AG08396 (cell line): Measurements from ENCODE around the gene GADL1.

ENCODE experiments used
- DNase-seq: peaks from one replicate; pipeline ENCODE4 v3.0.0; 2012; ENCODE audit warnings: low spot score, mixed read lengths

GADL1 gene

DNA sequence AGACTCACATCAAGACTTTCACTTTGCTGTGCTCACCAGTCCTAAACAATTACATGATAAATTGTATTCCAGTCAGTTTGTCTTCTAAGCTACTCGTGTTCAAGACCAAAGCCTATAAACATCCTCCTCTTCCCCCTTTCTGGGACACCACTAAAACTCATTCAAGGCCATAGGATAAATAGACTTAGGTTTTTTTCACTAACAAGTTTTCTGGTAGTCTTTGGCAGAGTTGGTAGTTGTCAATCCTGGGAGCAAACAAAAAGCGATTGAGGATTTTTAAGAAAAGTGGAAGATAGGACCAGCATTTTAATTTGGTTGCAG is 173.2 kb downstream of the GADL1 start:
- no peak for DNase-seq

DNA sequence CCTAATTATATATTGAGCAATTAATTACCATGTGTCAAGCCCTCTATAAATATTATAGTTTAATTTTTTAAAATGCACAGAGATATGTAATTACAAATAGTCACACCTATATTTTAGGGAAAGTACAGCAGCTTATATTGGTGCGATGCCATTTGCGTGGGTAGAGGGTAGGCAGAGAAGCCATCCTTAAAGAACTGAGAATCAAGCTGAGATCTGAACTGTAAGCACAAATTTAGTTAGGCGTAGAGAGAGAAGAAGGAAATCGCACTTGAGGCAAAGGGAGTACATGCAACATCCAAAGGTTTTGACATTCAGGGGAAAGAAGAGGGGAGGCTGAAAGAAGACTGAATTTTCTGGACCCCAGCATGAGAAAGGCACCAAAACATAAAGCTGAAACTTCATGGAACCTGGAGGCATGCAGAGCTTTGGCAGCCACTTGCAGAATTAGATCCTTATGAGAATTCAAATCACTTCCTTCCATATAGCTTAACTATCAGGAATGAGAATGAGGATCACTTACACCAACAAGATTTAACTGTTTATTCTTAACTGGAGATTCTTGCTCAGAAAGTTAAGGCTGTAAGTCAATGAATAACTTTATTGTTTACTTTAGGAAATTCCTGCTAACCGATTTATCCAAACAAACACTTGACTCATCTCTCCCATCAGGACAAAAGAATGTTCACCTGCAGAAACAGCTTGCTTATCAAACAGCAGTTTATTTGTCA is 173.7 kb downstream of the GADL1 start:
- DNase-seq = peak; percentile 41

DNA sequence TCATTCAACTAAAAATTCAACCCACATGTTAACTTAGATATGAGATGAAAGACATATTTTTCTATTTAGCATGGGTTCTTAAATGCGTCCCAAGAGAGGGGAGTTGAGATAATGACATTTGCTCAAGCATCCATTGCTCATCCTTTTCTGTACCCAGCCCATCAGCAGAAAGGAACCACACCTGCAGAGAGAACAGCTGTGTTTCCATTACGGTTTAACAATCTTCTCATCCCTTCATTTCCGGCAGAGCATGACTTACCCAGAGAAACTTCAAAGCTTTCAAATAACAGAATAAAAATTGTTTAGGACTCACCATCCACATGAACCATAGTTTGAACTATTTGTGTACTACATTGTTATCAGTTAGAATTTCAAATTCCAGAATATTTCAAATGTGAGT is 174.9 kb downstream of the GADL1 start:
- DNase-seq = no peak

DNA sequence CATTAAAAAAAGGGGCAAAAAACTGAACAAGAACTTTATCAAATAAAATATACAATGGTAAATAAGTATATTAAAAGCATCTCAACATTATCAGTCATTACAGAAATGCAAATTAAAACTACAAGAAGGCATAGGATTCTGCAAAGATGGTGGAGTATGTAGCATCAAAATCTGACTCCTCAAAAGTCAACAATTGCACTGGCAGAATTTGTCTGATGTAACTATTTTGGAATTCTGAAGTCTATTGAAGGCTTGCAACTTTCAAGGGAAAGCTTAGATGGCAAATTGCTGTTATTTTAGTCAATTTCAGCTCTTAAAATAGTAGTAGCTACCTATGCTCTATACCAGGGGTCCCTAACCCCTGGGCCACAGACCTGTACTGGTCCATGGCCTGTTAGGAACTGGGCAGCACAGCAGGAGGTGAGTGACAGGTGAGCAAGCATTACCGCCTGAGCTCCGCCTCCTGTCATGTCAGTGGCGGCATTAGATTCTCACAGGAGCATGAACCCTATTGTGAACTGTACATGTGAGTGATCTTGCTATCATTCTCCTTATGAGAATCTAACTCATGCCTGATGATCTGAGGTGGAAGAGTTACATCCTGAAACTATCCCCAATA is 180.5 kb downstream of the GADL1 start:
- DNase-seq = no peak

DNA sequence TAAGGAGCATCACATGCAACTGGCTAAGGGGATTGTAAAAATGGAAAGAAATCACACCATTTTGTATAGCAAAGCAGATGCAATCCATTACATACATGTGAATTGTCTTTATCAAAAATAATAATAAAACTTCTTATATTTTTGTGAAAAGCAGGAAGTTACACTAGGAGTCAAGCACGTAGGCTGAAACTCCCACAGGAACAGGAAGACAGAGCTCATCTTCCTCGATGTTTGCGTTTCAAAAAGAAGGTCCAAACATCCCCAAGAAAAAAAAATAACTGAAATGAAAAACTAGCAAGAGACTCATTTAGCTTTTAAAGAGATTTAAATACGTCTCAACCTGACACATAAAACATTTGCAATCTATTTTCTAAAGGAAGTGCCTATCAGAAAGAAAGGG is 181.5 kb downstream of the GADL1 start:
- DNase-seq = no peak

DNA sequence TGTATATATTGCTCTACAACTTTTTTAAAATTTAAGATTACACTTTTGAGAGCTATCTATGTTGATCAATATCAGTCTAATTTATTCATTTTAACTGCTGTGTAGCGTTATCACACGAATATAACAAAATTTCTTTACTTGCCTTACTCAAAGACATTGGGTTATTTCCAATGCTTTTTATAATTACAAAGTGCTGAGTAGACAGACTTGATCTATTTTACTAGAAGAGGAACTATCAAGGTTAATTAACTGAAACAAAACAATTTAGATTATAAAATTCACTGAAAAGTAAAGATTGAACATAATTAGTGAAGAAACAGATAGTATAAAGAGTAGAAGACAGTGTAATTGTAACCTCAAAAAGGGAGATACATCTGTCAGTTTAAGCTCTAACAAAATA is 182.6 kb downstream of the GADL1 start:
- no peak for DNase-seq

DNA sequence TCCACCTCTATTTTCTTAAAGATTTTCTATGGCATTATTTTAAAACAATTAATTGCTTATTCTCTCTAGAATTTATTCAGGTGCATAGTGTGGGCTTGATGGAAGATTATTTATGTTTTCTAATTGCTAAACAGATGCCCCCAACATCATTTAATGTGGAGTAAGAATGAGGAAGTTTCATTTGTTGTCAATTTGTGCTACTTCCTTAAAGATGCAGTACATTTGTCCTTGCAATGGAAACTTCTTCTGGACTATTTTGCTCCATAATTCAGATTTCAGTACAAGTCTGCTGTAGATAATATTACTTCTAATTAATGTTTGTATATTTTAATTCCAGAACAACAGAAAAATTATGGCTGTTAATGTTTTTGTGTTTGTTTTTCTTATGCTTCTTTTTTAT is 183.3 kb downstream of the GADL1 start:
- DNase-seq = no peak

DNA sequence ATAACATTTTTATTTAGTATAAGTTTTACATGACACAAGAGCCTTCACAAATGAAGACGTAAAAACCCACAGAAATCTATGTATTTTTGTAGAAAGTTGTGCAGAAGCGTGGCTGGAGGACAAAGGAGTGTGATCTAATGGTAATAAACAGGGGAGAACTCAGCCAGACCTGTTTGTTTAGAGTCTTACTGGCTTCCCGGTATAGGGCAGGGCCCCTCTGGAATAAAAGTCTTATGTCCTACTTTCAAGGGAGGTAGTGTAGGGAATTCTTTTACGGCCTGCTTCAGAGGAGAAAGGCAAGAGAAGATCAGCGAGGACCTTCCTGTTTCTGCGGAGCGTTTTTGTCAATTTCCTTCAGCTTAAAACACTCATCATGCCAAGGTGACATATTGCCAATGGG is 184.4 kb downstream of the GADL1 start:
- DNase-seq = no peak

DNA sequence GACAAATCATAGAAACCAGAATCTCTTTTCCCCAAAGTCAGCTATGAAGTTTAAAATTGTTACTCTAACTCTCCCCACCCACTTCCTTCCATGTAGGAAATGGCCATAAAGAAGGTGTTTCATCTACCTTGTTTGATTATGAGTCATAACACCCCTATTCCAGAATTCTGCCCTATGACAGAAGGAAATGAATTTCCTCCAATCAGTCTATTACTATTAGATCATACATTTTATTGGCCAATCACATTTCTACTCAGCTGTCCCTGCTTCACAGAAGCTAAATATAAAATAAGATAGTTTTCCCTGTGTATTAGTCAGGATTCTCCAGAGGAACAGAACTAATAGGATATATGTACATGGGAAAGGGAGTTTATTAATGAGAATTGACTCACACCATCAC is 186.0 kb downstream of the GADL1 start:
- DNase-seq = no peak

DNA sequence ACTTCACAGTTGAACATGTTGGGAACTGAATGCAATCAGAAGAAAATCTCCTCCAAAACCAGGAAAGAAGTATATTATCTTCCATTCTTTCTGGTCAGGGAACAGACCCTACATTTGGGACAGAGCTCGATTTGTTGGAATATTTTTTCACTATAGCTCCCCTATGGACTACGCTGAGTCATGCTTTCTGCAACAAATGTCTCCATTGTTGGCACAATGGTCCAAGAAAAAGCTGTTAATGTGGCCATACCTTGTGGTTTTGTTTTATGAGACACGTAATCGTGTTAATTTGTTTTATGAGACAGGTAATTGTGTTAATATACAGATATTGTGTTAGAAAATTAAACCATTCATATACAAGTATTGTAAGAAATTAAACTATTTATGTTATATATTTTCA is 186.6 kb downstream of the GADL1 start:
- DNase-seq = no peak

DNA sequence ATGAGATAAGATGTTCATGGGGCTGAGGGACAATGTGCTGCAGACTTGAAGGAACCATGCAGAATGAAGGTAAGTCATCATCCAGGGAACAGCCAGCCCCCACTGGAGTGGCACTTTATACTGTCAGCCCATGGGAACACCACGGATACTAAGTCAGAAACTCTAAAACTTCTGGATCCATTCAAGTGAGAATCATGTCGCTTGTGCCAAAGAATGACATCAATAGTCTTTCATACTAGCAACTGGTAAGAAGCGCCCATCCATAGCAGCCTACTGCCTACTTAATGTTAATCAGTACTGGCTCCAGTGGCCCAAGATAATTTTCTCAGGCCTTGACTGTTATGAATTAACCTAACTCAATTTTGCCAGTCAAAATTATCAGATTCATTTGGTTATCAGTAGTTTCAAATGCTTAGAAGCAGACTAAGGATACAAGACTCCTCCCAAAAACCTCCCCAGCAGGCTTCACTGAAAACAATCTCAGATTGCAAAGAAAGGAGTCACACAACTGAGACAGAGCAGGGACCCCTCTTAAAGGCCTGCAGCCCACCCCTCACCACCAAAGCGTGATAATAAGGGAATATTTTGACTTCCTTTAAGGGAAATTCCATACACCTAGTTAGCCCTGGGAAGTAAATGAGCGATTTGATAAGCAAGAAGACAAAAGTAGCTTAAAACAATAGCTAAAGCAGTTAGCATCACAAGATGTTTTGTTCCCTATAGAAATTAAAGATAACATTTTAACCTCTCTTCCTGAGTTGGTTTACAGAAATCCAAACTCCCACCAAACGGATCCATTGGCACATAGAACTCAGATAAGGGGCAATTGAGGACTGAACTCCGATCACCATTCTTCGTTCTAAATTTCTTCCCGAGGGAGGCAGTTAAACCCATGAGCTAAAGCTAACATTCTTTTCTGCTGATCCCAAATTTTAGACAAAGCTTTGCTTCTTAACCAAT is 189.2 kb downstream of the GADL1 start:
- no peak for DNase-seq

DNA sequence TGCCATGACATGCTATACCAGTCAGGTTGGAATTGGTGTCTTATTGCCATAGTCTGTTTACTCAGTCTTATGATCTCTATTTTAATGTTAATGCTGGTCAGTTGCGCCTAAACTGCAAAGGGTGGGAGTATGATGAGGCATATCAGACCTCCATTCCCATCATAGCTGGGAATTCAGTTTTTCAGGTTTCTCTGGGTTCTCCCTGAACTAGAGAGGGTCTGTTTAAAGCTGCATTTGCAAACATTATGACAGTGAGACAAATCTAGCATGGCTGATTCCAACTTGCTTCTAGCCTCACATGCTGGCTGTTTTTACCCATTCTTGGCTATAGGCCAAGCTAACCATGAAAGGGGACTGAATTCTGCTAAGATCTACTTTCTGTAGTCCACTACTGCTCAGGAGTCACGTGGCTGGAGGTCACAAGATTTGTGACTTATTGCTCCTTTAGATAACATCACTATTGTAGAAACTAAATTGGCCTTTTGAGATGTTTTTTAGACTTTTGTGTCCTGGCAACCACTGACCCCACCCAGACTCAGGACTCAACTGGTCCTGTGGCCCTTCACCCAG is 191.5 kb downstream of the GADL1 start:
- DNase-seq = no peak

DNA sequence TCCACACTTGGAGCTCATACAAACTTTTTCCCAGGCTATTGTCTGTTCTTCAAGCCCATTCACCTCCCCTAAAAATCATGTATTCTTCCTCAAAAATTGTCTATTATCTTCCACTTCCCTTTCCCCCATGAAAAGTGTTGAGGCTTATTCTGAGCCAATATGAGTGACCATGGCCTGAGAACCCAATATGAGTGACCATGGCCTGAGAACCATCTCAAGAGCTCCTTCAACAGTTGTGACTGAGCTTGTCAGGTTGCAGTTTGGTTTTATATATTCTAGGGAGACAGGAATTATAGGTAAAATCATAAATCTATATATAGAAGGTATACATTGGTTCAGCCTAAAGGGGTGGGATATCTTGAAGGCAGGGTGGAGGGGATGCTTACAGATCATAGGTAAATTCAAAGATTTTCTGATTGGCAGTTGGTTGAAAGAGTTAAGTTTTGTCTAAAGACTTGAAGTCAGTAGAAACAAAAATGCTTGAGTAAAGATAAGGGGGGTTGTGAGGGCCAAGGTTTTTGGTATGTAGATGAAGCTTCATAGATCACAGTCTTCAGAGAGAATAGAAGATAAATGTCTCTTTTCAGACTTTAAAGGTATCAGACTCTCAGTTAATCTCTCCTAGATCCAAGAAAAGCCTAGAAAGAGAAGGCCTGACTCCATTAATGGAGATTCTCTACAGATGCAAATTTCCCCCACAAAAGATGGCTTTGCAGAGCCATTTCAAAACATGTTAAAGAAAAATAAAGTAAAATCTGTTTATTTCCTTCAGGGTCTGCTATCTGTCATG is 192.2 kb downstream of the GADL1 start:
- no peak for DNase-seq

DNA sequence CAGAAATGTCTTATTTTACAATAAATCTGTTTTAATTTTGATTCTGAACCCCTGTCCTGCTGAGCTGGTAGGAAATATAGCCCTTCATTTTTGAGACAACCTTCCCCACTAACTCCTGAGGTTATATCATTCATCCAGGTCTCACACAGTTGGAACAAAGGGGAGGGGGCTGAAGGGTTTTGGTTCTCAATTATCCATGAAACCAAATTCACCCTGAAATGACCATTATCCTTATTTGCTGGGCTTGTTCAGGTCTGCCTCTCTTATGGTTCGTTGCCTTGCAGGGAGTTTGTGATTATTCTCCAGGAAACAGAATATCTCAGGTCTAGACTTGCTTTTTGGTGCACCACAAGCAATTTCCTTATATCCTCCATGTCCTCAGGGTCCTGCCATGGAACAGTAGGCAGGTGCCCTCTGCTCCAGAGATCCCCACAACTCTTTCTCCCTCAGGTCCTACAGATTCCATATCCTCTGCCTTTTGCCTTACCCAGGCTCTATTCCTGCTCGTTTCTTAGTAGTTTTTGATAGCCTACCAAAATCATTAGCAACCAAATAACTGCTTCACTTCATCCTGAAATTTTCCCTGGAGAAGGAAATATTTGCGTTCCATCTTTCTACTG is 193.6 kb downstream of the GADL1 start:
- no peak for DNase-seq

DNA sequence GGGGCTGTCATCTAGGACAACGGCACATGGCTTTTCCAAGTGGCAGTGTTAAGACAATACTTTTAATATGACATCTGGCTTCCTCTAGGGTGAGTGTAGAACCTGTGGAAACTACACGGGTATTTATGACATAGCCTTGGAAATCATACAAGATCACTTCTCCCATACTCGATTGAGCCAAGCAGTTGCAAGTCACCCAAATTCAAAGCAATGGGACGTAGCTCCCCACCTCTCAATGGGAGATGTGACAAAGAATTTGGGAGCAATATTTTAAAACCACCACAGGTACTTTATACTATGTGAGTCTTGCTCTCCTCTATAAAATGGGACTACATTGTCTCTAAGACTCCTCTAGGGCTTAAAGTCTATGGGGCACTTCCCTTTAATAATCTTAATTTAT is 194.5 kb downstream of the GADL1 start:
- no peak for DNase-seq

DNA sequence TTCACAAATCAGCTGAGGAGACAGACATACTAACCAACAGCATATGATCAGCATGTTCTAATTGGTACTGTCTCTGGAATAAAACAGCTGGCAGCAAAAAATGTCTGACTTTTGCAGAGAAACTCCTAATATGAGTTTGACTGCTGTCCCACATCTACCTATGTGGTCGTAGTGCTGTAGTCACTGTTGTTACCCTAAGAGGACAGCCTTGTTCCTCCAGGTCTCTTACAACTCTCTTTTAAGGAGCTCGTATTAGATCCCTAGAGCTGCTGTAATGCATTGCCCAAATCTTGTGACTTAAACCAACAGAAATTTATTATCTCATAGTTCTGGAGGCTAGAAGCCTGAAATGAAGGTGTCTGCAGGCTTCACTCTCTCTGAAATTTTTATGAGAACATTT is 195.9 kb downstream of the GADL1 start:
- DNase-seq = no peak

DNA sequence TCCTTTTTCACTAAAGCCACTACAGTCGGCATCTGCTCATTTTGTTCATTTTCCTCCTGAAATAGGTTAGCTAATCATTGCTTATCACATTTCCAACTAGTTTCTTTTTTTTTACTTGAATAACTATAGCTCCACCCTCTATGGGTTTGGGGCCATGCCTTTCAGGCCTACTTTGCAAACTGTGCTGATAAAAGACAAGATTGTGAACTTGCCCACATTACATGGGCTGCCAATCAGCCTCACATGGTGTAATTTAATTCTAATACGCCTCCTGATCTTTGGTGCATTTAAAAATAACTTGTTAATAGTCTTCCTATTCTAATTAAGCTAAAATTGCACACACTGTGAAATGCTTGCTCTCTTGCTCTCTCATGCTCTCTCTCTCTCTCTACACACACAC is 197.6 kb downstream of the GADL1 start:
- no peak for DNase-seq

DNA sequence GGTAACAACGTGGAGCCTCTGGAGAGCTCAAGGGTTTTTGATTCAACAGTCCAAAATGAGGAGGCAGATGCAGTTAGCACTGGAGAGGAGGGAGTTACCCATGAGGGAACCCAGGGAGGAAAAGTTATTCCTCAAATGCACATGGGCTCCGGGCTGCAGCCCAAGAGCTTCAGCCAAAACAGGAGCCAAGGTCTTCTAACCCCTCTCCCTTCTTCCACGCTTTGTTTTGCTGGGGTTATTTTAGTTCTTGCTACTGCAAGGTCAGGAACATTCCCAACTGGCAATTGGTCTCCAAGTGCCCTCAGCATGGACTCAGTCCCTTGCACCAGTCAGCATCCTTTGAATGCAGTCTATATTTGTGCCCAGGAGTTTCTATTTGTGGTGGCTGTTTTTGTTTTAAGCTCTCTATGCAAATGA is 198.1 kb downstream of the GADL1 start:
- DNase-seq = no peak

DNA sequence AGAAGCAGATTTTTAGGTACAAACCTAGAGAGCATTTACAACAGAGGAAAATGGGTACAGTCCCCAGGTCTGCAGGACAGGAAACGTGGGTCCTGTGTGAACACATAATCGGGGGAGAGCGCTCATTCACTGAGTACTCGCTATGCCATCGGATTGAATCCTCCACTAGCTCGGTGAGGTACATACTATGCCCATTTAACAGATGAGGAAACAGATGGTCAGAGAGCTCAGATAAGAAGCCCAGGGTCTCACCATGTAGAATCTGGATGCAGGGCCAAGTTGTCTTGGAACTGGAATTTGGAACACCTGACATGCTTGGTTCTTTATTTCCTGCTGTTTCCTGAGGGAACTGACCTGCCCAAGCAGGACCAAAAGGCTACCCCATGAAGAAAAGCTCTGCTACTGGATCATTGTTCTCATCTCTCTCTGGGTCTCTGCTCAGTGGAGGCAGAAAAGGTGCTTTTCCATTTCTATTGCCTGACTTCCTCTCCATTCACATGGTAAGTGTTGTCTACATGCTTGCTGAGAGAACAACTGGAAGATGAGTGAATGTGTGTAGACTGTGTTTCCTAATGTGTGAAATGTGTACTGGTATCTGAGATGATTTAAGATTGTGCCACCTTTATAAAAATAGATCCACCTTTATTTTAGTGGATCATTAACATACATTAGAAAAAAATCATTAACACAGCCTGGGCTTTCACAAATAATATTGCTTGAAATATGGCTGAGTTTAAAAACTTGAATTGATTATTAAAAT is 199.0 kb downstream of the GADL1 start:
- DNase-seq = no peak

DNA sequence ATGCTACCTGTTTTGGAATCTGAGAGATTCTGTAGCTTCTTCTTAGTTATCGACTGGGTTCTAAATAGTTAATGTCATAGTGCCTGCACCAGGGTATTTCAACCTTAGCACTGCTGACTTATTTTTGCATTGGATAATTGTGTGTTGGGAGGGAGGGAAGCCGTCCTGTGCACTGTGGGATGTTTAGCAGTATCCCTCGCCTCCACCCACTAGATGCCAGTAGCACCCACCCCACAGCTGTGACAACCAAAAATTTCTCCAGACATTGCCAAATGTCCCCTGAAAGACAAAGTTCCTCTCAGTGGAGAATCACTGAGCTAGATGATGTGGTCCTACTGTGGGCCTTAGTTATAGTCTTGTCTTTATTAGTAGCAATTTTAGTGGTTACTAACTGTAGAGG is 199.8 kb downstream of the GADL1 start:
- DNase-seq = no peak

DNA sequence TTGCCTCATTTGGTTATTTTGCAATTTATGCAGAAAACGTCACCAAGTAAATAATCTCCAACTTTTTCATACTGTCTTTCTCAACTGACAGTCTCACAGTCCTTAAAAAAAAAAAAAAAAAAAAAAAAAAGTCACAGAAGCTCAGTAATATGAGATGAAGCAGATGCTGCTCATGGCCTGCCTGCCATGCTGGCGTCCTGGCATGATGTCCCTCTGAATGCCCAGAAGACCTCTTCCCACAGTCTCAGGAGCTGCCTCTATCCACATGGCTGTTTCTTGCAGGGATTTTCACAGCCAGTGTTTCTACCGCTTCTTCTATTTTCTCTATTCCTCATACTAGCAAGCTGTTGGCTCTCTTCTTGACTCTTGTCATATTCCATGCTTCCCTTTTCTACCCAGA is 200.3 kb downstream of the GADL1 start:
- DNase-seq = no peak
